AG09309 (cell line): ENCODE data around the gene RBMS3.

ENCODE experiments used
- DNase-seq: peaks from one replicate; pipeline ENCODE4 v3.0.0-alpha.2; 2010; ENCODE audit warnings: low read depth
- H3K4me3 ChIP-seq: 2 replicates; pipeline ENCODE4 v1.5.1; 2011; ENCODE audit warnings: mild to moderate bottlenecking, low read depth, low read length, moderate library complexity; ENCODE audit not compliant: control insufficient read depth
- CTCF ChIP-seq: IDR thresholded peaks from 2 replicates; pipeline ENCODE4 v1.5.1; 2011; ENCODE audit warnings: mild to moderate bottlenecking, low read depth, low read length, inconsistent platforms; ENCODE audit not compliant: insufficient read depth, control insufficient read depth; ENCODE audit errors: missing control alignments

The RBMS3 gene

GRCh38 chr3:29525254-29525881, 244.5 kb downstream of the RBMS3 start:
- H3K4me3 ChIP-seq: no peak overlapping the region
- peak; percentile 62 for DNase-seq
- no peak for TF ChIP-seq CTCF

DNA sequence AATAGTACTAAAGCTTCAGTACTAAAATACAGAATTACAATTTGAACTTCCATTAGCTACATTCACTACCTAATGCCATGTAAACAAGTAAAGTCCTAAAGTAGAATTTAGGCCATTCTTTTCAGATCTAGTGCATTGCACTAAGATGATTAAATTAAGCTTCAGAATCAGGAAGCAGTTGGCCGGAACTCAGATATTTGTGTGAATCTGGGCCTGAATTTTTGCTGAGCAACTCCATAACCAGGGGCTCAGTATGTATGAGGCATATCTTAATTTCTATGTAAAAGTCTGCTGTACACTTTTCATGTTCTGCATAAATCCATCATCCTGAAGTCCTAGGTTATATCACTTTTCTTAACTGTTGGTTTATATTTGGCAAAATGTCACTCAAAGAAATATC, 246.4 kb downstream of the RBMS3 start:
- DNase-seq: no peak
- TF ChIP-seq CTCF: no peak
- no peak overlapping the region for H3K4me3 ChIP-seq

- TF ChIP-seq CTCF: no peak
- no peak overlapping the region for H3K4me3 ChIP-seq
- DNase-seq: no peak
These were observed 250.8 kb downstream of the RBMS3 start for GRCh38 chr3:29531644-29532043.

DNA sequence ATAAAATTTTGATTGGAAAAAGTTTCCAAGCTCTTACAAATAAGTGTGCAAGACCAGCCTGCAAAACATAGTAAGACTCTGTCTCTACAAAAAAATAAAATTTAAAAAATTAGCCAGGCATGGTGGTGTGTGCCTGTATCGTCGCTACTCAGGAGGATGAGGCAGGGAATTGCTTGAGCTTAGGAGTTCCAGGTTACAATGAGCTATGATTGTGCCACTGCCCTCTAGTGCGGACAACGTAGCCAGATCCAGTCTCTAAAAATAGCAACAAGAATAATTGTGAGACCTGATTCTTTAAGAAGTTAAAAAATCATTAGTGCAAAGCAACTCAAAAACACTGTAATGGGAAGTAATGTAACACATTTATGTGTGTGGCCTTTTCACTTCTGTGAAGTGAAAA, 251.6 kb downstream of the RBMS3 start:
- DNase-seq: no peak
- no peak for TF ChIP-seq CTCF
- H3K4me3 ChIP-seq: no peak overlapping the region

- no peak for TF ChIP-seq CTCF
- DNase-seq: no peak
- H3K4me3 ChIP-seq: no peak overlapping the region
These were observed 253.1 kb downstream of the RBMS3 start for GRCh38 chr3:29534006-29534405.

- no peak for DNase-seq
- no peak for TF ChIP-seq CTCF
- H3K4me3 ChIP-seq: no peak overlapping the region
These were observed 255.3 kb downstream of the RBMS3 start for GRCh38 chr3:29536016-29536758.
